IMR-90 (cell line): Measurements from ENCODE around the gene KCTD16. TPM values are rescaled to one million over a fixed set of nuclear protein-coding genes. Genes with fewer than 3 reads are reported as not detected.

Experiments
- ATAC-seq: fragments of 200-7000 bp; cut with Tn5 transposase; 2 replicates; pipeline ENCODE4 v1.9.1; 2020; ENCODE audit warnings: low read depth, mild to moderate bottlenecking, moderate library complexity
- BruUV-seq: library from RNA; stranded (reverse); fragments of 400-500 nt; replicated peaks from 2 replicates; lab custom pipeline; 2021; lab: Mats Ljungman, UMichigan
- CTCF ChIA-PET: fragments of 300-600 bp; formaldehyde crosslinking; extraction: SDS; loops from one replicate; lab custom pipeline; 2021; ENCODE audit warnings: antibody characterized with exemption; lab: Yijun Ruan, JAX
- POLR2A ChIA-PET: fragments of 300-600 bp; sonication (Branson Sonifier 250); formaldehyde crosslinking; loops from one replicate; lab custom pipeline; 2022; ENCODE audit warnings: antibody characterized with exemption; ENCODE audit not compliant: unreplicated experiment; lab: Charles Lee
- DNase-seq: peaks from one replicate; pipeline ENCODE4 v3.0.0; 2013
- H2AFZ ChIP-seq: replicated peaks from 2 replicates; pipeline ENCODE3; 2013; ENCODE audit warnings: low read length, mild to moderate bottlenecking; ENCODE audit not compliant: poor library complexity
- H2AK5ac ChIP-seq: 2 replicates; pipeline ENCODE4 v1.6.1; 2013; ENCODE audit warnings: low read depth, low read length, inconsistent platforms
- H2AK9ac ChIP-seq: replicated peaks from 2 replicates; pipeline ENCODE3; 2013; ENCODE audit warnings: mild to moderate bottlenecking, low read depth, low read length, moderate library complexity; ENCODE audit not compliant: poor library complexity
- H2BK120ac ChIP-seq: 2 replicates; pipeline ENCODE4 v1.6.1; 2013; ENCODE audit warnings: low read depth, low read length, inconsistent platforms
- H2BK15ac ChIP-seq: 3 replicates; pipeline ENCODE4 v1.6.1; 2013; ENCODE audit warnings: low read depth, low read length, inconsistent platforms
- H2BK20ac ChIP-seq: 2 replicates; pipeline ENCODE4 v1.6.1; 2013; ENCODE audit warnings: low read depth, mild to moderate bottlenecking, inconsistent platforms, low read length, moderate library complexity
- H2BK5ac ChIP-seq: 2 replicates; pipeline ENCODE4 v1.6.1; 2013; ENCODE audit warnings: mild to moderate bottlenecking, low read depth, low read length, inconsistent platforms; ENCODE audit not compliant: poor library complexity, severe bottlenecking
- H3K14ac ChIP-seq: replicated peaks from 2 replicates; pipeline ENCODE4 v1.6.1; 2013; ENCODE audit warnings: low read depth, low read length, inconsistent platforms
- H3K18ac ChIP-seq: 2 replicates; pipeline ENCODE4 v1.6.1; 2013; ENCODE audit warnings: low read depth, low read length, control low read depth
- H3K23ac ChIP-seq: 2 replicates; pipeline ENCODE4 v1.6.1; 2013; ENCODE audit warnings: low read depth, low read length, inconsistent platforms
- H3K27ac ChIP-seq: 2 replicates; pipeline ENCODE4 v1.5.1; 2013; ENCODE audit warnings: mild to moderate bottlenecking, control low read depth, low read length; ENCODE audit not compliant: insufficient read depth
- H3K27me3 ChIP-seq: 2 replicates; pipeline ENCODE4 v1.6.1; 2013; ENCODE audit warnings: low read length; ENCODE audit not compliant: control insufficient read depth, insufficient read depth
- H3K36me3 ChIP-seq: 2 replicates; pipeline ENCODE4 v1.6.1; 2013; ENCODE audit warnings: low read length, mixed read lengths; ENCODE audit not compliant: control insufficient read depth, insufficient read depth
- H3K4ac ChIP-seq: 2 replicates; pipeline ENCODE4 v1.6.1; 2013; ENCODE audit warnings: low read depth, low read length, inconsistent platforms
- H3K4me1 ChIP-seq: 2 replicates; pipeline ENCODE4 v1.6.1; 2013; ENCODE audit warnings: low read length, mixed read lengths; ENCODE audit not compliant: control insufficient read depth, insufficient read depth
- H3K4me2 ChIP-seq: 2 replicates; pipeline ENCODE4 v1.6.1; 2013; ENCODE audit warnings: low read depth, mild to moderate bottlenecking, control low read depth, low read length, moderate library complexity
- H3K4me3 ChIP-seq: 2 replicates; pipeline ENCODE4 v1.5.1; 2013; ENCODE audit warnings: low read depth, mild to moderate bottlenecking, control low read depth, low read length, moderate library complexity; ENCODE audit not compliant: insufficient read depth
- H3K56ac ChIP-seq: 2 replicates; pipeline ENCODE4 v1.6.1; 2013; ENCODE audit warnings: low read length, inconsistent platforms; ENCODE audit not compliant: insufficient read depth; ENCODE audit errors: extremely low read depth
- H3K79me1 ChIP-seq, 2 experiments: 2 replicates each; pipeline ENCODE4 v1.6.1; 2013; ENCODE audit warnings: low read length in 2 of 2, inconsistent platforms in 1 of 2, low read depth in 1 of 2
- H3K9ac ChIP-seq: 2 replicates; pipeline ENCODE4 v1.6.1; 2013; ENCODE audit warnings: low read depth, low read length, control low read depth
- H3K9me1 ChIP-seq: 2 replicates; pipeline ENCODE4 v1.6.1; 2013; ENCODE audit warnings: low read length, inconsistent platforms; ENCODE audit not compliant: insufficient read depth
- H3K9me3 ChIP-seq: 2 replicates; pipeline ENCODE4 v1.6.1; 2013; ENCODE audit warnings: low read length; ENCODE audit not compliant: control insufficient read depth, insufficient read depth
- H4K20me1 ChIP-seq: 2 replicates; pipeline ENCODE4 v1.6.1; 2013; ENCODE audit warnings: low read length, inconsistent platforms; ENCODE audit not compliant: insufficient read depth
- H4K5ac ChIP-seq: 2 replicates; pipeline ENCODE4 v1.6.1; 2013; ENCODE audit warnings: mild to moderate bottlenecking, low read depth, low read length, control low read depth
- H4K8ac ChIP-seq, 2 experiments: 2 replicates each; pipeline ENCODE4 v1.6.1; 2013; ENCODE audit warnings: low read depth in 2 of 2, low read length in 2 of 2, control low read depth in 1 of 2, inconsistent platforms in 1 of 2
- H4K91ac ChIP-seq: 2 replicates; pipeline ENCODE4 v1.6.1; 2013; ENCODE audit warnings: low read depth, low read length, inconsistent platforms; ENCODE audit not compliant: insufficient read depth
- BHLHE40 ChIP-seq: fragments of 150-350 bp; IDR thresholded peaks from 2 replicates; pipeline ENCODE4 v1.6.1; 2016; ENCODE audit warnings: mild to moderate bottlenecking, low read depth, low read length
- CEBPB ChIP-seq: IDR thresholded peaks from 2 replicates; pipeline ENCODE4 v1.6.1; 2012; ENCODE audit warnings: low read depth, low read length, improper control_type of control experiment
- CHD1 ChIP-seq: IDR thresholded peaks from 2 replicates; pipeline ENCODE4 v1.6.1; 2012; ENCODE audit warnings: low read depth, low read length, improper control_type of control experiment
- CTCF ChIP-seq: conservative IDR thresholded peaks from 2 replicates; pipeline ENCODE4 v1.5.1; 2012; ENCODE audit warnings: mild to moderate bottlenecking, low read depth, low read length, improper control_type of control experiment
- FOS ChIP-seq: fragments of 150-350 bp; IDR thresholded peaks from 2 replicates; pipeline ENCODE4 v1.6.1; 2016; ENCODE audit warnings: low read depth, low read length
- MAFK ChIP-seq: IDR thresholded peaks from 2 replicates; pipeline ENCODE4 v1.6.1; 2012; ENCODE audit warnings: low read depth, low read length, improper control_type of control experiment
- MAZ ChIP-seq: IDR thresholded peaks from 2 replicates; pipeline ENCODE4 v1.6.1; 2012; ENCODE audit warnings: low read depth, mild to moderate bottlenecking, low read length, improper control_type of control experiment, moderate library complexity, borderline replicate concordance
- MXI1 ChIP-seq: IDR thresholded peaks from 2 replicates; pipeline ENCODE4 v1.6.1; 2012; ENCODE audit warnings: low read depth, mild to moderate bottlenecking, low read length, moderate library complexity, borderline replicate concordance
- NFE2L2 ChIP-seq: fragments of 150-350 bp; IDR thresholded peaks from 2 replicates; pipeline ENCODE4 v1.6.1; 2016; ENCODE audit warnings: low read depth, mild to moderate bottlenecking, low read length
- POLR2A ChIP-seq: IDR thresholded peaks from 2 replicates; pipeline ENCODE4 v1.6.1; 2012; ENCODE audit warnings: mild to moderate bottlenecking, low read depth, low read length
- RAD21 ChIP-seq: IDR thresholded peaks from 2 replicates; pipeline ENCODE4 v1.6.1; 2012; ENCODE audit warnings: low read length, improper control_type of control experiment
- RCOR1 ChIP-seq: IDR thresholded peaks from 2 replicates; pipeline ENCODE4 v1.6.1; 2012; ENCODE audit warnings: mild to moderate bottlenecking, low read length, improper control_type of control experiment; ENCODE audit not compliant: insufficient replicate concordance
- RFX5 ChIP-seq: IDR thresholded peaks from 2 replicates; pipeline ENCODE4 v1.8.0; 2012; ENCODE audit warnings: low read depth, mild to moderate bottlenecking, low read length, moderate library complexity
- SMC3 ChIP-seq: fragments of 150-350 bp; IDR thresholded peaks from 2 replicates; pipeline ENCODE4 v1.6.1; 2016; ENCODE audit warnings: low read depth, mild to moderate bottlenecking, antibody characterized with exemption, low read length, moderate library complexity
- USF2 ChIP-seq: fragments of 150-350 bp; IDR thresholded peaks from 2 replicates; pipeline ENCODE4 v1.6.1; 2017; ENCODE audit warnings: mild to moderate bottlenecking, antibody characterized with exemption, low read length, low read depth
- dilution Hi-C: fragments of 300-500 bp; cut with HindIII; formaldehyde crosslinking; loops from one replicate; pipeline ENCODE4 v1.14.3; 2018; ENCODE audit warnings: low sequenced_read_pairs; ENCODE audit not compliant: unreplicated experiment
- in situ Hi-C: fragments of 300-500 bp; cut with MboI; formaldehyde crosslinking; loops from 3 replicates; pipeline ENCODE4 v1.14.3; 2019; ENCODE audit warnings: low sequenced_read_pairs, inconsistent platforms, mixed read lengths
- intact Hi-C: fragments of 100-400 bp; cut with micrococcal nuclease; formaldehyde crosslinking; loops from 2 replicates; pipeline ENCODE4 v1.10.0; 2022
- polyA plus RNA-seq, 3 experiments: library from polyadenylated mRNA; depleted of rRNA; stranded (reverse); fragments of >200 nt; gene quantifications; 2 replicates each; pipeline ENCODE4 v1.2.3, GENCODE V29; 2012; ENCODE audit warnings: low replicate concordance in 1 of 3
- total RNA-seq: library from RNA; depleted of rRNA; stranded (reverse); fragments of >200 nt; gene quantifications from 2 replicates; pipeline ENCODE4 v1.2.3, GENCODE V29; 2012
- TF ChIP-seq, protein P1 (sequence below): fragments of 150-350 bp; IDR thresholded peaks from 2 replicates; pipeline ENCODE4 v1.6.1; 2016; ENCODE audit warnings: low read depth, mild to moderate bottlenecking, low read length, moderate library complexity, borderline replicate concordance

The KCTD16 gene
- total and polyA plus RNA-seq, 2 of the 4 experiments (the other 2 are of a cell fraction): 0.43 to 1.1 TPM

DNA sequence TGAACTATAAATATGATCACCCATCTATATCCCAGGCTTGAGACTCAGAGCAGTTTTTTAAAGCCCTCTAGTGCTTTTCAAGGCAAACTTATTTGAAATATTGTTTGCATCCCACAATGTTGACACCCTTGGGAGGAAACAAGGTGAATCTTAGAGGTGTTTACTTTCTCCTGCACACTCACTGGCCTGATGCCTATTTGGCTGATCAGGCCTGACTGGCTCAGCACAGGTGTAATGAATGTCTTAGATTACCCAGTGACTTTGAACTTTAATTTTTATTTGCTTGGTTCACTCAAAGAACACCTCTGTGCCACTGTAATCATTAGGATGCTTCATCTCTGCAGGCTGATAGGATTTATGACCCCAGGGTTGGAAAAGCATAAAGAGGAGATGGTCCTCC lies 158.3 kb downstream of the KCTD16 start:
- ChIA-PET POLR2A (interaction anchor here (0.6 kb wide), 1 partner anchor 21 kb away, joined by 5 read pairs; no protein-coding TSS in a partner anchor), CTCF (interaction anchor here (1.3 kb wide), 1 partner anchor 15 kb away, joined by 3 read pairs; no protein-coding TSS in a partner anchor)
- H3K23ac ChIP-seq: no peak overlapping the region
- DNase-seq (no peak), ATAC-seq (no peak)
- no peak overlapping the region for H2BK15ac ChIP-seq
- TF ChIP-seq CHD1 (no peak), FOS (no peak), USF2 (no peak), NFE2L2 (no peak), BHLHE40 (no peak), POLR2A (no peak), CTCF (no peak), MAZ (no peak), RCOR1 (no peak), RAD21 (no peak), SMC3 (no peak), MXI1 (no peak), MAFK (no peak), CEBPB (no peak), RFX5 (no peak)
- TF ChIP-seq, protein P1, sequence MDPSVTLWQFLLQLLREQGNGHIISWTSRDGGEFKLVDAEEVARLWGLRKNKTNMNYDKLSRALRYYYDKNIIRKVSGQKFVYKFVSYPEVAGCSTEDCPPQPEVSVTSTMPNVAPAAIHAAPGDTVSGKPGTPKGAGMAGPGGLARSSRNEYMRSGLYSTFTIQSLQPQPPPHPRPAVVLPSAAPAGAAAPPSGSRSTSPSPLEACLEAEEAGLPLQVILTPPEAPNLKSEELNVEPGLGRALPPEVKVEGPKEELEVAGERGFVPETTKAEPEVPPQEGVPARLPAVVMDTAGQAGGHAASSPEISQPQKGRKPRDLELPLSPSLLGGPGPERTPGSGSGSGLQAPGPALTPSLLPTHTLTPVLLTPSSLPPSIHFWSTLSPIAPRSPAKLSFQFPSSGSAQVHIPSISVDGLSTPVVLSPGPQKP: no peak
- H3K36me3 ChIP-seq: no peaks in the 10 kb centered on the region
- dilution Hi-C loops (no loop called here), intact Hi-C loops (no loop called here), in situ Hi-C loops (no loop called here)
- no peak overlapping the region for H3K56ac ChIP-seq
- no peaks in the 10 kb centered on the region for H3K79me1 ChIP-seq
- no peaks in the 10 kb centered on the region for H3K4me1 ChIP-seq
- no peak overlapping the region for H3K27ac ChIP-seq
- H2AFZ ChIP-seq: no peak overlapping the region
- H2BK5ac ChIP-seq: no peak overlapping the region
- H4K20me1 ChIP-seq: no peaks in the 10 kb centered on the region
- H3K4me3 ChIP-seq: no peak overlapping the region
- no peak overlapping the region for H2BK120ac ChIP-seq
- no TSS peak for BruUV-seq
- H4K5ac ChIP-seq: no peak overlapping the region
- no peak overlapping the region for H2AK9ac ChIP-seq
- no peaks in the 10 kb centered on the region for H3K9me1 ChIP-seq
- H4K91ac ChIP-seq: no peak overlapping the region
- H2BK20ac ChIP-seq: no peak overlapping the region
- H3K18ac ChIP-seq: no peak overlapping the region
- H3K9me3 ChIP-seq: no peaks in the 10 kb centered on the region
- no peak overlapping the region for H3K4me2 ChIP-seq
- H3K27me3 ChIP-seq: no peaks in the 10 kb centered on the region
- H3K4ac ChIP-seq: no peak overlapping the region
- H2AK5ac ChIP-seq: no peak overlapping the region
- H3K9ac ChIP-seq: no peak overlapping the region
- H4K8ac ChIP-seq: no peak overlapping the region
- no peak overlapping the region for H3K14ac ChIP-seq
